Uterus (tissue), 4 donors: Measurements from ENCODE around the gene MYCN. TPM values are rescaled to one million over a fixed set of nuclear protein-coding genes. Genes with fewer than 3 reads are reported as not detected.

ENCODE experiments used
- DNase-seq, 2 donors: peaks; one replicate each; pipeline ENCODE4 v3.0.0-alpha.2; 2019 to 2020
- H3K27ac ChIP-seq, 2 donors: fragments of 200-600 bp; sonication (generic); 1 replicate in 1 of 2; 2 replicates in 1 of 2; pipeline ENCODE4 v1.5.1; 2016 to 2018
- H3K27me3 ChIP-seq, 2 donors: fragments of 200-600 bp; sonication (generic); one replicate each; pipeline ENCODE4 v1.5.1; 2018 to 2019; ENCODE audit warnings: control low read depth in 1 of 2
- H3K36me3 ChIP-seq, 2 donors: fragments of 200-600 bp; sonication (generic); one replicate each; pipeline ENCODE4 v1.5.1; 2019; ENCODE audit warnings: control low read depth in 1 of 2
- H3K4me1 ChIP-seq, 2 donors: fragments of 200-600 bp; sonication (generic); one replicate each; pipeline ENCODE4 v1.5.1; 2018 to 2019; ENCODE audit warnings: control low read depth in 1 of 2
- H3K4me3 ChIP-seq, 2 donors: fragments of 200-600 bp; sonication (generic); 1 replicate in 1 of 2; 2 replicates in 1 of 2; pipeline ENCODE4 v1.5.1; 2018 to 2019; ENCODE audit warnings: mild to moderate bottlenecking in 1 of 2
- H3K9me3 ChIP-seq, 2 donors: fragments of 200-600 bp; sonication (generic); one replicate each; pipeline ENCODE4 v1.5.1; 2019; ENCODE audit warnings: control low read depth in 1 of 2
- CTCF ChIP-seq, 4 experiments: fragments of 200-600 bp in 2 of 4; fragments of 450-650 bp in 2 of 4; sonication (generic) in 2 of 4; IDR thresholded peaks; one replicate each; pipeline ENCODE4 v1.5.1; 2016 to 2019; ENCODE audit warnings: antibody characterized with exemption in 4 of 4, mild to moderate bottlenecking in 2 of 4, moderate library complexity in 1 of 4
- POLR2A ChIP-seq, 2 donors: fragments of 450-650 bp; IDR thresholded peaks; one replicate each; pipeline ENCODE4 v1.6.1; 2016; ENCODE audit warnings: antibody characterized with exemption in 2 of 2, mild to moderate bottlenecking in 1 of 2, moderate library complexity in 1 of 2
- intact Hi-C: fragments of 100-400 bp; cut with DNase I; formaldehyde crosslinking; loops from one replicate; pipeline ENCODE4 v1.15.1; 2023; ENCODE audit warnings: low total_unique reads
- total RNA-seq, 4 donors: library from RNA; depleted of rRNA in 3 of 4; stranded (reverse); fragments of >200 nt in 3 of 4; gene quantifications; one replicate each; pipeline versions ENCODE4 v1.1.0 to v1.2.4, GENCODE V29; 2014 to 2023
- donor health status: DM: yes; HTN: yes; CAD: no.

Gene MYCN
- total RNA-seq, 4 donors from 2014 or later, result 1.3 to 4.1 (median 1.9) TPM; not detected in 1

- Histone ChIP-seq H3K9me3 (no peaks in the 10 kb centered on the region), H3K4me3 (no peak overlapping the region), H3K36me3 (no peaks in the 10 kb centered on the region), H3K27ac (no peak overlapping the region), H3K4me1 (no peaks in the 10 kb centered on the region), H3K27me3 (no peaks in the 10 kb centered on the region)
- no peak for TF ChIP-seq POLR2A (IDR thresholded peaks at IDR 0.05)
- TF ChIP-seq CTCF (IDR thresholded peaks at IDR 0.05), result no peak
- DNase-seq, result no peak
- intact Hi-C loops, result no loop called here
Observed at GRCh38 chr2:15905267-15905645, 35.1 kb upstream of the MYCN start.

- intact Hi-C loops, result no loop called here
Observed at GRCh38 chr2:15905986-15906491, 34.3 kb upstream of the MYCN start.

GRCh38 chr2:15906778-15907177 lies 33.6 kb upstream of the MYCN start:
- no peak for DNase-seq
- H3K27me3 ChIP-seq, result no peaks in the 10 kb centered on the region
- TF ChIP-seq POLR2A (IDR thresholded peaks at IDR 0.05), result no peak
- TF ChIP-seq CTCF (IDR thresholded peaks at IDR 0.05), result no peak
- no peaks in the 10 kb centered on the region for H3K9me3 ChIP-seq
- no peaks in the 10 kb centered on the region for H3K36me3 ChIP-seq
- no peaks in the 10 kb centered on the region for H3K4me1 ChIP-seq
- no peak overlapping the region for H3K27ac ChIP-seq
- intact Hi-C loops, result no loop called here
- H3K4me3 ChIP-seq, result no peak overlapping the region

More at GRCh38 chr2:15905986-15906491, 34.3 kb upstream of the MYCN start:
- TF ChIP-seq CTCF (IDR thresholded peaks at IDR 0.05) (no peak), POLR2A (IDR thresholded peaks at IDR 0.05) (no peak)
- no peaks in the 10 kb centered on the region for H3K27me3 ChIP-seq
- no peaks in the 10 kb centered on the region for H3K36me3 ChIP-seq
- H3K9me3 ChIP-seq, result no peaks in the 10 kb centered on the region
- DNase-seq, result no peak
- no peak overlapping the region for H3K4me3 ChIP-seq
- no peak overlapping the region for H3K27ac ChIP-seq
- no peaks in the 10 kb centered on the region for H3K4me1 ChIP-seq

- Histone ChIP-seq H3K4me1 (no peaks in the 10 kb centered on the region), H3K27me3 (no peaks in the 10 kb centered on the region), H3K36me3 (no peaks in the 10 kb centered on the region), H3K9me3 (no peaks in the 10 kb centered on the region), H3K27ac (no peak overlapping the region), H3K4me3 (no peak overlapping the region)
- DNase-seq, result no peak
- intact Hi-C loops, result no loop called here
- TF ChIP-seq POLR2A (IDR thresholded peaks at IDR 0.05) (no peak), CTCF (IDR thresholded peaks at IDR 0.05) (no peak)
Observed at GRCh38 chr2:15907461-15908324, 32.7 kb upstream of the MYCN start.

- H3K4me3 ChIP-seq, result no peak overlapping the region
- intact Hi-C loops, result no loop called here
- no peak for TF ChIP-seq CTCF (IDR thresholded peaks at IDR 0.05)
- no peak for TF ChIP-seq POLR2A (IDR thresholded peaks at IDR 0.05)
- no peak overlapping the region for H3K27ac ChIP-seq
- no peaks in the 10 kb centered on the region for H3K36me3 ChIP-seq
- H3K9me3 ChIP-seq, result no peaks in the 10 kb centered on the region
- H3K4me1 ChIP-seq, result no peaks in the 10 kb centered on the region
- no peak for DNase-seq
- no peaks in the 10 kb centered on the region for H3K27me3 ChIP-seq
Observed at GRCh38 chr2:15908371-15908770, 32.0 kb upstream of the MYCN start.
